Measurements from ENCODE around the gene CNIH3.

DNA sequence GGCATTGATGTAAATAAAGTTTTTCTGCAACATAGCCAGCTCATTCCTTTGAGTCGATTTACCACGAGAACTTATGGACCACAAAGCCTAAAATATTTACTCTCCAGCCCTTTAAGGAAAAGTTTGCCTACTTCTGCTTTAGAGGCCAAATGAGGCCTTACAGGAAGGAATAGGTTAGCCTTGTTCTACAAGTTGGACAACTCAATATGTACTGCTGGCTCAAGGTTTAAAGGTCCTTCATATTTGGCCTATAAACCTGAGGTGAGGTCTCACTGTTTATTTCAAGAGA lies 168.9 kb downstream of the CNIH3 start:
- TF ChIP-seq CTCF (IDR thresholded peaks at IDR 0.05): no peak
- TF ChIP-seq POLR2A (IDR thresholded peaks at IDR 0.05): no peak
